Superior temporal gyrus (tissue), 1 donor: ENCODE measurements around the gene C9orf43.
"Not testable (repeated sequence)": the region's sequence is repeated elsewhere in the genome, so short reads cannot be mapped to it uniquely, and the experiment has no call there.

Experiments
- DNase-seq: peaks from one replicate; pipeline ENCODE4 v3.0.0-alpha.2; 2016; ENCODE audit errors: extremely low spot score

The C9orf43 gene

GRCh38 chr9:113381441-113381840 is 29.1 kb upstream of the C9orf43 start:
- not testable (repeated sequence) for DNase-seq

GRCh38 chr9:113381909-113382411 is 28.6 kb upstream of the C9orf43 start:
- DNase-seq: no peak

GRCh38 chr9:113386571-113387393 is 23.8 kb upstream of the C9orf43 start:
- DNase-seq: no peak

GRCh38 chr9:113387560-113388230 is 22.9 kb upstream of the C9orf43 start:
- DNase-seq: no peak

- DNase-seq: no peak
These were observed 21.7 kb upstream of the C9orf43 start for GRCh38 chr9:113388833-113389232.

- DNase-seq: no peak
These were observed 21.1 kb upstream of the C9orf43 start for GRCh38 chr9:113389451-113389850.

GRCh38 chr9:113390192-113390960 is 20.2 kb upstream of the C9orf43 start:
- DNase-seq: no peak

GRCh38 chr9:113391917-113392316 is 18.6 kb upstream of the C9orf43 start:
- DNase-seq: no peak

- no peak for DNase-seq
These were observed 17.3 kb upstream of the C9orf43 start for GRCh38 chr9:113393281-113393680.

- DNase-seq: no peak
These were observed 15.3 kb upstream of the C9orf43 start for GRCh38 chr9:113395000-113395861.

GRCh38 chr9:113397203-113397631 is 13.3 kb upstream of the C9orf43 start:
- no peak for DNase-seq

GRCh38 chr9:113398796-113399195 is 11.8 kb upstream of the C9orf43 start:
- DNase-seq: no peak

GRCh38 chr9:113399646-113400200 is 10.8 kb upstream of the C9orf43 start:
- no peak for DNase-seq

- DNase-seq: peak; percentile 99
These were observed 9.3 kb upstream of the C9orf43 start, which contains the start of gene ALAD for GRCh38 chr9:113401027-113401792. ALAD (minus strand) TSS chr9:113401284; CDS start chr9:113393559, 7,725 bp downstream.

GRCh38 chr9:113403646-113404045 is 6.9 kb upstream of the C9orf43 start:
- DNase-seq: no peak

- not testable (repeated sequence) for DNase-seq
These were observed 4.2 kb upstream of the C9orf43 start for GRCh38 chr9:113406353-113406752.

GRCh38 chr9:113406873-113407511 is 3.6 kb upstream of the C9orf43 start:
- peak; percentile 63 for DNase-seq

GRCh38 chr9:113409481-113409880 is 1.1 kb upstream of the C9orf43 start:
- no peak for DNase-seq

- DNase-seq: no peak
These were observed 702 bp upstream of the C9orf43 start for GRCh38 chr9:113409883-113410206.
